C4-2B (cell line): ENCODE results near the gene TPX2.

Source experiments
- H3K27ac ChIP-seq: fragments of 450-650 bp; 2 replicates; pipeline ENCODE4 v1.5.1; 2017
- ZFX ChIP-seq: fragments of 450-650 bp; IDR thresholded peaks from 2 replicates; pipeline ENCODE4 v1.6.1; 2017
- TF ChIP-seq, protein P1 (sequence below): fragments of 450-650 bp; conservative IDR thresholded peaks from 2 replicates; pipeline ENCODE4 v1.5.1; 2017; ENCODE audit warnings: mild to moderate bottlenecking

Gene TPX2

DNA sequence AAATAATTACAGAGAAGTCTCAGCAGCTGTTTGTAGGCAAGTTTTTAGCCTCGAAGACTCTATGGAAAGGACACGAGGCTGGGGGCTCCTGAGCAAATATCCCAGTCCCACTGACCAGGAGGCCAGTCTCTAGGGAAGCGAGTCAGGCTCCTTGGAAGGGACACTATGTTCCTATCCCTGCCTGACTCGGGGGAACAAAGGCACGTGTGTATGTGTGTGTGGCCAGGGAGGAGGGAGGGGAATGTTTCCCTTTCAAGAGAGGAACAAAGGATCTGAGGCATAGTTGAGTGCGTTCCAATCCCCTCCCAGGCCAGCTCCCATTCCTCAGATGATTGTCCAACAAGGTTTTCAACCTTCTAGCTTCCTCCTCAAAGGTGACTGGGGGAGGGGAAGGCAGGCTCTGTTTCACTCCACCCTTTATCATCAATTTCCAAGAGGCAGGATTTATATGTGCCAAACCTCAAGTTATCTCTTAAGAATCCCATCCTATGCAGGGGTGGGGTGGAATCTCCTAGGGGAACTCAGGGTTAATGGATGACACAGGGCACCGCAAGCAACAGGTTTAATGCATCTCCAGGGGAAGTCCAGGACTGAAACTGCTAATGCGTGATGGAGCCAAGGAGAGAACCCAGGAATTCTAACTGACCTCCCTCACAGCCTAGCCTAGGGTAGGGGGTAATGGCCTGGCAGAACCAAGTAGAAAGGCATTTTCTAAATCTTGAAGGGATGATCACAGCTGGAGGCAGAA, 26.4 kb upstream of the TPX2 start:
- peak overlapping the region; percentile 84 for H3K27ac ChIP-seq
- TF ChIP-seq, protein P1, sequence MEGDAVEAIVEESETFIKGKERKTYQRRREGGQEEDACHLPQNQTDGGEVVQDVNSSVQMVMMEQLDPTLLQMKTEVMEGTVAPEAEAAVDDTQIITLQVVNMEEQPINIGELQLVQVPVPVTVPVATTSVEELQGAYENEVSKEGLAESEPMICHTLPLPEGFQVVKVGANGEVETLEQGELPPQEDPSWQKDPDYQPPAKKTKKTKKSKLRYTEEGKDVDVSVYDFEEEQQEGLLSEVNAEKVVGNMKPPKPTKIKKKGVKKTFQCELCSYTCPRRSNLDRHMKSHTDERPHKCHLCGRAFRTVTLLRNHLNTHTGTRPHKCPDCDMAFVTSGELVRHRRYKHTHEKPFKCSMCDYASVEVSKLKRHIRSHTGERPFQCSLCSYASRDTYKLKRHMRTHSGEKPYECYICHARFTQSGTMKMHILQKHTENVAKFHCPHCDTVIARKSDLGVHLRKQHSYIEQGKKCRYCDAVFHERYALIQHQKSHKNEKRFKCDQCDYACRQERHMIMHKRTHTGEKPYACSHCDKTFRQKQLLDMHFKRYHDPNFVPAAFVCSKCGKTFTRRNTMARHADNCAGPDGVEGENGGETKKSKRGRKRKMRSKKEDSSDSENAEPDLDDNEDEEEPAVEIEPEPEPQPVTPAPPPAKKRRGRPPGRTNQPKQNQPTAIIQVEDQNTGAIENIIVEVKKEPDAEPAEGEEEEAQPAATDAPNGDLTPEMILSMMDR = no peak
- TF ChIP-seq ZFX = no peak

DNA sequence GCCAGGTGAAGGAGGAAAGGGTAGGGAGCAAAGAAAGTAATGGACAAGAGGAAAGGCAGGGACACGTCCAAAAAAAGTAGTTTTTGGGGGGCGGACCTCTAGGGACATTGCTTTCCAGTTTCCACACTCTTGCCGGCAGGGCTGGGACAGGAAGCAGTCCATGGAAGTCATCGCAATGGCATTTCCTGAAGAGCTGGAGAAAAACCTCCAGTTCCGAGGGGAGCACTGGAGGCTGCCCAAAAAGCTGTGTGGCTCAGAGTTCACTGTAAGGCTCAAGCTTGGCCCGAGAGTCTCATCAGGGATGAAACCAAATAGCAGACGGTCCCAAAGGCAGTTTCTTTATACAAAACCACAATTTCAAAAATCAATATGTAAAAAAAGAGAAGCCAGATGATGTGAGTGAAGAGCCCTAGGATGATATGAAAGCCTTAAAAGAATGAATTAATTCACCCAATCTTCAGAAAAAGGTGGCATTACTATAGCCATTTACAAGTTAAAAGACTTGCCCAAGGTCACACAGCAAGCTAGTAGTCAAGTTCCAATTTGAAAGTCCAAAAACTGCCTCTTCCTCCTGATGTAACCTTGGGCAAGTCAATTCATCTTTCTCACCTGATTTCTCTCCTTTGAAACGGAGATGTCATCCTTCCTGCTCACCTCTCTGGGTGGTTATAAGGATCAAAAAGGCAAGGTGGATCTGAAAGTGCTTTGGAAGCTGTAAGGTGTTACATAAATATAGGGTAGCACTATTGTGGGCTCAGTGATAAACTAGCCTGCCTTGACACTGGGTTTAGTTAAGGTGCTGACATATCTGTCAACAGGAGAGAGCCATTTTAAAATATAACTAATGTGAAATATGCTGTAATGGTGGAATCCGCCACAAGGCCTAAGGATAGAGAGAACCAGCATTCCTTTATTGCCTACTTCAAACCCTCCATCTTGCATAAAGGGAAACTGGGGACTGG, 25.5 kb upstream of the TPX2 start:
- TF ChIP-seq, protein P1 = no peak
- TF ChIP-seq ZFX = no peak

DNA sequence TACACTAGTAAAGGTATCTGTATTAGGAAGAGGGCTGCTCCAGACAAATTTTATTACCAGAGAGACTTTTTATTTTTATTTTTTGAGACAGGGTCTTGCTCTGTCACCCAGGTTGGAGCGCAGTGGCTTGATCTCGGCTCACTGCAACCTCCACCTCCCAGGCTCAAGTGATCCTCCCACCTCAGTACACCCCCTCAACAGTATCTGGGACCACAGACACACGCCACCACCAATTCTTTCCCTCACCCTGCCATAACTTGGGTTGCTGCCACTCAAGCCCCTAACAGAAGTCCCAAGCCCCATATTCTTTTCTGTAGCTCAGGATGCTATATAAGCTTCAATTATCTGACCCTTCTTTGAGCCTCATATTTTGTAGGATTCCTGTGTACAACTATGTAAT, 23.3 kb upstream of the TPX2 start:
- TF ChIP-seq, protein P1 = no peak
- no peak overlapping the region for H3K27ac ChIP-seq

More for the DNA sequence above, 25.5 kb upstream of the TPX2 start:
- H3K27ac ChIP-seq = peak overlapping the region; percentile 84

DNA sequence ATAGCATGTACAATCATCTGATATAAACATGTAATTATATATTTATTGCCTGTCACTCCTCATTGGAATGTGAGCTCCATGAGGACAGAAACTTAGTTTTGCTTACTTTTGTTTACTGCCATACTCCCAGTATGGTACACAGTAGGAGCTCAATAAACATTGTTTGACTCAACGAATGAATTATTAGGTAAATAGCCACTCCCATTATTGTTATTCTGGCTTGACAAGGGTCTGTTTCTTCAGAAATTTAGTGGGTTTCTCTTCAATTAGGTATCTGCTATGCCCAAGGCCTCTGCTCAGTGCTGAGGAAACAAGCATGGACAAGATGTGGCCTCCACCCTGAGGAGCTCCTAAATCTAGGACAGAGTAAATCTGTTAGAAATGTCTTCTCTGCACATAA, 22.7 kb upstream of the TPX2 start:
- TF ChIP-seq, protein P1 = no peak
- no peak for TF ChIP-seq ZFX
- no peak overlapping the region for H3K27ac ChIP-seq

DNA sequence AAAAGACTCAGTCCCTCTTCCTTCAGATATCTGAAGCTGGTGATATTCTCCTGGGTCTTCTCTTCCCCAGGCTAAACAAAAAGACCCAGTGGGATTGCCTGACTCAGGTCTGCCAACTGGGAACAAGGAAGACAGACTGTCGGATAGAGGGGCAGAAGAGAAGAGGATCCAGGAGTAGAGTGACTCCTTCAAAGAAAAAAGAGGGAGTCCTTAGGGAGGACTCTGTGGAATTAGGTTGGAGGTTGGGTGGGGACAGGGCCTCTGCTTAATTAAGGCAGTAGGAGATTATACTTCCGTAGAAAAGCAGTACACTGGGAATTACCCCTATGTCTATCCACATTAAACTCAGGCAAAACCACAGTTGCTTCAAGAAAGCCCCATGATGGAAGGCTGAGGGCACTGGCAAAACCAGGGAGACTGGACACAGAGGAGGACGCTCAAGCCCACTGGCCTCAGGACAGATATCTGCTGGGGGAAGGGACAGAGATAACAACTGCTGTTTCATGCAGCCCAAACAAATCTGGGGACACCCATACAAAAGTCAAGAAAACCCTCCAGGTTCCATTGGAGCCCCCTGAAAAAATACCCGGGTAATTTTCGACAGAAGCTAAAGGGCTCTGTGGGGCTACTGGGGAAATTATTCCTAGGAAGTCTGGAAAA, 22.1 kb upstream of the TPX2 start:
- no peak overlapping the region for H3K27ac ChIP-seq
- no peak for TF ChIP-seq ZFX
- TF ChIP-seq, protein P1 = no peak

DNA sequence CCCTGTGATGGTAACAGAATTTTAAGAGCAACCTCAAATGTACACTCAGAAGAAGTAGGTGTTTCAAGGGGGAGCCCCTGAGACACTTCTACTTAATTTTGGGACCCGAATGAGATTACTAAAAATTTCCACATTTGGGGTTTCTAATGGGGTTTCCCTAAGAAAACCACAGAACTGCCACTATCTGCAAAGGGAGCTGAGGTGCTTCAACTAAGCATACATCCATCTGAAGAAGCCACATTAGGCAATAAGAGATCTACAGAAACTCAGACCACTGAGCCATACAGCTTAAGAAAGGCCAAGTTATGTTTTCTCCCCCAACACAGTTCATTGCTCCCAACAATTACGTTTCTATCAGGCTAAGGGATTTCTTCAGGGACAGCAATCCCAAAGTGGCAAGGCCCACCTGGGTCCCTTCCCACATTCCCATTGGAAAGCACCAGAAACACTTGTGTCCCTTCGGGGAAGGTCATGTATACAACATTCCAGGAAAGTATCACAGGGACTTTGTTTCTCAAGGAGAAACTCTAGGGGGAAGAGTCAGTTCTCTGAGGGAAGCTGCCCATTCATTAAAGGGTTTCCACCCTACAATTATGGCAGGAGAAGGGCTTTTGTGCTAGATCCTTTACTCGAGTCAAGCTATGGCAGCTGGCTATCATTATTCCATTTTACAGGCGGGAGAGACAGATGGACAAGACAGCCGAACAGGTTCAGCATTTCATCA, 21.4 kb upstream of the TPX2 start:
- TF ChIP-seq ZFX = no peak
- TF ChIP-seq, protein P1 = no peak
- peak overlapping the region; percentile 95 for H3K27ac ChIP-seq
